HUES48 (cell line): ENCODE measurements around the gene DUSP12.

Source experiments
- H3K27ac ChIP-seq: one replicate; pipeline ENCODE4 v1.7.0; 2013; ENCODE audit warnings: low read depth, low read length, inconsistent platforms
- H3K27me3 ChIP-seq: 2 replicates; pipeline ENCODE4 v1.6.1; 2013; ENCODE audit warnings: mild to moderate bottlenecking, low read length; ENCODE audit not compliant: control insufficient read depth, insufficient read depth
- H3K36me3 ChIP-seq: 2 replicates; pipeline ENCODE4 v1.6.1; 2013; ENCODE audit warnings: low read length; ENCODE audit not compliant: control insufficient read depth, insufficient read depth
- H3K4me1 ChIP-seq: 2 replicates; pipeline ENCODE4 v1.6.1; 2013; ENCODE audit warnings: mild to moderate bottlenecking, low read length; ENCODE audit not compliant: control insufficient read depth, insufficient read depth
- H3K4me3 ChIP-seq: 2 replicates; pipeline ENCODE4 v1.5.1; 2013; ENCODE audit warnings: mild to moderate bottlenecking, low read depth, low read length
- H3K9ac ChIP-seq: 2 replicates; pipeline ENCODE4 v1.6.1; 2013; ENCODE audit warnings: mild to moderate bottlenecking, low read depth, low read length, moderate library complexity
- H3K9me3 ChIP-seq: 2 replicates; pipeline ENCODE4 v1.6.1; 2013; ENCODE audit warnings: low read length; ENCODE audit not compliant: control insufficient read depth, insufficient read depth

The DUSP12 gene

GRCh38 chr1:161772397-161772796 lies 22.8 kb downstream of the DUSP12 start:
- Histone ChIP-seq H3K27me3 (no peaks in the 10 kb centered on the region), H3K27ac (no peak overlapping the region), H3K9ac (no peak overlapping the region), H3K4me1 (no peaks in the 10 kb centered on the region), H3K9me3 (no peaks in the 10 kb centered on the region), H3K4me3 (no peak overlapping the region), H3K36me3 (no peaks in the 10 kb centered on the region)

- Histone ChIP-seq H3K4me3 (no peak overlapping the region), H3K9me3 (no peaks in the 10 kb centered on the region), H3K36me3 (no peaks in the 10 kb centered on the region), H3K9ac (no peak overlapping the region), H3K4me1 (no peaks in the 10 kb centered on the region), H3K27me3 (no peaks in the 10 kb centered on the region), H3K27ac (no peak overlapping the region)
These were observed 24.2 kb downstream of the DUSP12 start for GRCh38 chr1:161773791-161774190.

DNA sequence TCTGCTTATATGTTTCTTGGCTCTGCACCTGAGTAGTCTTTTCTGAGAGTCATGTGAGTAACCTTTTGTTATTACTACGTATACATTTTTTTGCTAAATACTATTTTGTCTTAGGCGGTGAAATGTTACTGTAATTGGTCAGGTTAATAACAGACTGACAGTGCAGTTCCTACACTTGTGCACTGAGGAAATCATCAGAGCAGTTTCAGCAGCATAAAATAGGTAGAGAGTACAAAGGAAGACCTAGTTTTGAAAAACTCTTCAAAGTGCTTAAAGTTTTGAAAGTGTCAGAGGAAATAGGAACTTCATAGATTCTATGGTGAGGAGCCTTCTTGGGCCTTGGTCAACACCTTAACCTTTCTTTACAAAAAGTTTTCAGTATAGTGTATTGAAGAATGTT lies 27.7 kb downstream of the DUSP12 start:
- H3K27me3 ChIP-seq: no peaks in the 10 kb centered on the region
- H3K36me3 ChIP-seq: 0 out of 2 replicates have a peak, but pooled peaks cover 2% of the 10 kb centered on the region
- H3K27ac ChIP-seq: no peak overlapping the region
- H3K9ac ChIP-seq: no peak overlapping the region
- H3K9me3 ChIP-seq: no peaks in the 10 kb centered on the region
- no peaks in the 10 kb centered on the region for H3K4me1 ChIP-seq
- H3K4me3 ChIP-seq: no peak overlapping the region

DNA sequence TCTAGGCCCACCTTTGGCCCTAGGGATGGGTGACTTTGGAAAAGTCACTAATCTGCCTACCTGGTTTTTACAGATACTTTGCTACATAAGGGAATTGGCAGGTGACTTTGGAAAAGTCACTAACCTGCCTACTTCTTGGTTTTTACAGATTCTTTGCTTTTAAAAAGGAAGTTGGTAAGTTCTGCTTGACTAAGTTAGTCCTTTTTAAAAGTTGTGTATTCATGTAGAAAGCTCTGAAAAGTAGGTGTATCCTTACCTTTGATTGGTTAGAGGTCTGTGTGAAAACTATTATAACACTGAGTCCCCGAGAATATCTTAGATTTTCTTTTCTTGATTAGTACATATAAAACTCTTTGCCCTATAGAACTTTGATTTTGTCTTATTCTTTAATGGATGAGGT lies 28.9 kb downstream of the DUSP12 start:
- Histone ChIP-seq H3K27me3 (no peaks in the 10 kb centered on the region), H3K9me3 (no peaks in the 10 kb centered on the region), H3K36me3 (0 out of 2 replicates have a peak, but pooled peaks cover 3% of the 10 kb centered on the region), H3K4me1 (no peaks in the 10 kb centered on the region), H3K27ac (no peak overlapping the region), H3K4me3 (no peak overlapping the region), H3K9ac (no peak overlapping the region)

GRCh38 chr1:161779393-161779792 lies 29.8 kb downstream of the DUSP12 start:
- Histone ChIP-seq H3K27ac (no peak overlapping the region), H3K4me1 (no peaks in the 10 kb centered on the region)

DNA sequence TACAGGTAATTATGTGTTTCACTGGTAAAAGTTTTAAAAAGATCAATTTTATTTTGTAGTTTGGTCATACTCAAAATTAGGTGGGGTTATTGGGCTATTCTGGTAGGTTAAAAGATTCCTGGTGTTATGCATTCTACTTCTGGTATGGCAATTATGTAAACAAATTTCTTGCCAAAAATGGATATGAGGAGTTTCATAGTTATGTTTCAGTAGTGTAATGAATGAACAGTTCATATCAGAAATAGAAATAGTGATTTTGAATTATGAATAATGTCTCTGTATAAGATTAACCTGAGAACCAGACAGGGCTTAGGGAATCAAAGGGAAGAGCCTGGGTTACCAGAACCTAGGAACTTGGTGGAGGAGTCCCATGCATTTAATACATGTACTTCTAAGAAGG lies 32.4 kb downstream of the DUSP12 start:
- Histone ChIP-seq H3K9ac (no peak overlapping the region), H3K27ac (no peak overlapping the region), H3K4me1 (no peaks in the 10 kb centered on the region), H3K4me3 (no peak overlapping the region), H3K36me3 (peaks cover 9% of the 10 kb centered on the region; the same call in 1 of the 2 replicates), H3K27me3 (no peaks in the 10 kb centered on the region), H3K9me3 (no peaks in the 10 kb centered on the region)

More at GRCh38 chr1:161779393-161779792, 29.8 kb downstream of the DUSP12 start:
- no peaks in the 10 kb centered on the region for H3K27me3 ChIP-seq
- no peak overlapping the region for H3K9ac ChIP-seq
- H3K36me3 ChIP-seq: peaks cover 8% of the 10 kb centered on the region; the same call in 1 of the 2 replicates
- H3K4me3 ChIP-seq: no peak overlapping the region
- no peaks in the 10 kb centered on the region for H3K9me3 ChIP-seq

- no peaks in the 10 kb centered on the region for H3K4me1 ChIP-seq
- no peak overlapping the region for H3K4me3 ChIP-seq
- H3K9ac ChIP-seq: no peak overlapping the region
- no peak overlapping the region for H3K27ac ChIP-seq
- H3K9me3 ChIP-seq: no peaks in the 10 kb centered on the region
- H3K27me3 ChIP-seq: no peaks in the 10 kb centered on the region
- peaks cover 12% of the 10 kb centered on the region for H3K36me3 ChIP-seq
These were observed 33.3 kb downstream of the DUSP12 start for GRCh38 chr1:161782886-161783285.

- Histone ChIP-seq H3K4me1 (no peaks in the 10 kb centered on the region), H3K9ac (no peak overlapping the region), H3K27me3 (no peaks in the 10 kb centered on the region), H3K36me3 (peaks cover 12% of the 10 kb centered on the region), H3K9me3 (no peaks in the 10 kb centered on the region), H3K27ac (no peak overlapping the region), H3K4me3 (no peak overlapping the region)
These were observed 35.4 kb downstream of the DUSP12 start for GRCh38 chr1:161784968-161785367.

- Histone ChIP-seq H3K9ac (no peak overlapping the region), H3K4me1 (no peaks in the 10 kb centered on the region), H3K36me3 (peaks cover 20% of the 10 kb centered on the region), H3K4me3 (no peak overlapping the region), H3K27me3 (no peaks in the 10 kb centered on the region), H3K9me3 (no peaks in the 10 kb centered on the region), H3K27ac (no peak overlapping the region)
These were observed 37.8 kb downstream of the DUSP12 start for GRCh38 chr1:161787355-161787754.

GRCh38 chr1:161790587-161791317 lies 41.2 kb downstream of the DUSP12 start:
- H3K27ac ChIP-seq: no peak overlapping the region
- no peak overlapping the region for H3K9ac ChIP-seq
- no peak overlapping the region for H3K4me3 ChIP-seq
- no peaks in the 10 kb centered on the region for H3K27me3 ChIP-seq
- H3K36me3 ChIP-seq: peaks cover 20% of the 10 kb centered on the region
- no peaks in the 10 kb centered on the region for H3K9me3 ChIP-seq
- H3K4me1 ChIP-seq: no peaks in the 10 kb centered on the region

DNA sequence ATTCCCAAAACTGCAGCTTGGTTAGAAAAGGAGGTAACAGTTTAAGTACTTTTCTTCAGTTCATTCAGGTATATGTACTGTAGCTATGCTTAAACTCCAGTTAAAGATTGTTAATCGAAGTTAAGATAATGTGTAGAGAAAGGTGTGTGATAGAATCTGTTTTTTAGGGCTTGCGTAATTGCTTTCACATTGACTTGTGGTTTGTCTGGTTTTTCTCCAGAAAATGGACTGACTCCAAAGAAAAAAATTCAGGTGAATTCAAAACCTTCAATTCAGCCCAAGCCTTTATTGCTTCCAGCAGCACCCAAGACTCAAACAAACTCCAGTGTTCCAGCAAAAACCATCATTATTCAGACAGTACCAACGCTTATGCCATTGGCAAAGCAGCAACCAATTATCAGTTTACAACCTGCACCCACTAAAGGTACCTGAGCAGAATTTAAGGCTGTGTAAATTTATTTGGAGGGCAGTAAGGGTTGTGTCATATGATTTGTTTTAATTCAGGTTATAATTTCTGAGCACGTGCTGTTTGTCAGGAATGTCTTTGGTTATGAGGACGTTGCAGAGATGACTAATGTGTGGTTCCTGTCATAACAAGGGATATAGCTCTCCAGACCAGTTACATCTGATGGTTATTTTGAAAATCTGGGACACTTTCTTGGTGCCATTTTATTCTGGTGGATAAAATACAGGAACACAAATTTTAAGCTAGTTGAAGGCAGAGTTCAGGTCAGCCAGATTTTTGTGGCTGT lies 42.5 kb downstream of the DUSP12 start:
- Histone ChIP-seq H3K9me3 (no peaks in the 10 kb centered on the region), H3K4me3 (no peak overlapping the region), H3K27me3 (no peaks in the 10 kb centered on the region), H3K4me1 (no peaks in the 10 kb centered on the region), H3K36me3 (peaks cover 19% of the 10 kb centered on the region), H3K27ac (no peak overlapping the region), H3K9ac (no peak overlapping the region)
